HG03571 (cell line): Measurements from ENCODE around the gene INSL3.

Source experiments
- ATAC-seq: cut with Tn5 transposase; IDR thresholded peaks from one replicate; pipeline ENCODE4 v1.9.1; 2021; ENCODE audit not compliant: unreplicated experiment

The INSL3 gene

GRCh38 chr19:17847538-17848366 lies 26.4 kb upstream of the INSL3 start, which contains the start of gene JAK3:
JAK3 (minus strand) TSS chr19:17847982; CDS start chr19:17844417, 3,565 bp downstream.
- peak; percentile 66 for ATAC-seq

GRCh38 chr19:17846146-17846545 lies 24.8 kb upstream of the INSL3 start:
- ATAC-seq: no peak

GRCh38 chr19:17843908-17844490 lies 22.7 kb upstream of the INSL3 start:
- no peak for ATAC-seq

GRCh38 chr19:17843292-17843827 lies 22.0 kb upstream of the INSL3 start:
- ATAC-seq: no peak

- ATAC-seq: no peak
Measured at GRCh38 chr19:17842663-17843291, 21.5 kb upstream of the INSL3 start.

GRCh38 chr19:17841810-17842662 lies 20.7 kb upstream of the INSL3 start:
- ATAC-seq: no peak

- ATAC-seq: no peak
Measured at GRCh38 chr19:17841371-17841809, 20.1 kb upstream of the INSL3 start.

GRCh38 chr19:17840019-17840418 lies 18.7 kb upstream of the INSL3 start:
- ATAC-seq: no peak

GRCh38 chr19:17837972-17838371 lies 16.7 kb upstream of the INSL3 start:
- no peak for ATAC-seq

- ATAC-seq: no peak
Measured at GRCh38 chr19:17836530-17836929, 15.2 kb upstream of the INSL3 start.

- ATAC-seq: no peak
Measured at GRCh38 chr19:17835182-17836006, 14.1 kb upstream of the INSL3 start.

- ATAC-seq: no peak
Measured at GRCh38 chr19:17834350-17835181, 13.2 kb upstream of the INSL3 start.

GRCh38 chr19:17832443-17833208 lies 11.3 kb upstream of the INSL3 start:
- ATAC-seq: no peak

- ATAC-seq: no peak
Measured at GRCh38 chr19:17831419-17831888, 10.1 kb upstream of the INSL3 start.

- no peak for ATAC-seq
Measured at GRCh38 chr19:17830567-17831418, 9.5 kb upstream of the INSL3 start.

- ATAC-seq: no peak
Measured at GRCh38 chr19:17829855-17830566, 8.7 kb upstream of the INSL3 start.
